CD14-positive monocyte (primary cell): ENCODE data around the gene ZNF682. TPM values are rescaled to one million over a fixed set of nuclear protein-coding genes. Genes with fewer than 3 reads are reported as not detected.
"Not testable (repeated sequence)": the region's sequence is repeated elsewhere in the genome, so short reads cannot be mapped to it uniquely, and the experiment has no call there.

Experiments used
- DNase-seq, 3 donors: peaks; one replicate each; pipeline ENCODE4 v3.0.0-alpha.2; 2011 to 2022
- H2AFZ ChIP-seq: 2 replicates; pipeline ENCODE4 v1.6.0; 2012; ENCODE audit warnings: mild to moderate bottlenecking, low read depth, low read length, inconsistent platforms; ENCODE audit not compliant: insufficient read depth, poor library complexity, severe bottlenecking
- H3K27ac ChIP-seq, 2 donors: 1 replicate in 1 of 2; 2 replicates in 1 of 2; pipeline ENCODE4 v1.5.1; 2012 to 2013; ENCODE audit warnings: low read length in 2 of 2, control low read depth in 1 of 2, inconsistent platforms in 1 of 2, low read depth in 1 of 2, mild to moderate bottlenecking in 1 of 2
- H3K27me3 ChIP-seq, 2 donors: one replicate each; pipeline versions ENCODE4 v1.6.0 to v1.6.1; 2011 to 2013; ENCODE audit warnings: low read length in 2 of 2; ENCODE audit not compliant: control insufficient read depth in 2 of 2, insufficient read depth in 2 of 2
- H3K36me3 ChIP-seq, 2 donors: replicated peaks in 1 of 2; 1 replicate in 1 of 2; 2 replicates in 1 of 2; pipeline versions ENCODE4 v1.5.1 to v1.6.1; 2012 to 2013; ENCODE audit warnings: low read length in 2 of 2, control low read depth in 1 of 2, inconsistent platforms in 1 of 2, mild to moderate bottlenecking in 1 of 2; ENCODE audit not compliant: insufficient read depth in 2 of 2, control insufficient read depth in 1 of 2
- H3K4me1 ChIP-seq, 2 donors: 1 replicate in 1 of 2; 2 replicates in 1 of 2; pipeline versions ENCODE4 v1.5.1 to v1.6.1; 2012 to 2013; ENCODE audit warnings: low read length in 2 of 2, control low read depth in 1 of 2, inconsistent platforms in 1 of 2, mild to moderate bottlenecking in 1 of 2, moderate library complexity in 1 of 2; ENCODE audit not compliant: insufficient read depth in 2 of 2, control insufficient read depth in 1 of 2
- H3K4me2 ChIP-seq: replicated peaks from 2 replicates; pipeline ENCODE3; 2012; ENCODE audit warnings: low read length, moderate library complexity, mild to moderate bottlenecking; ENCODE audit not compliant: poor library complexity, severe bottlenecking; ENCODE audit errors: extremely low read depth
- H3K4me3 ChIP-seq, 3 experiments: fragments of 200-600 bp in 1 of 3; sonication (generic) in 1 of 3; replicated peaks in 1 of 3; 1 replicate in 2 of 3; 2 replicates in 1 of 3; pipeline ENCODE4 v1.5.1; 2011 to 2013; ENCODE audit warnings: low read length in 3 of 3, mild to moderate bottlenecking in 3 of 3, control low read depth in 2 of 3, low read depth in 2 of 3, inconsistent platforms in 1 of 3, moderate library complexity in 1 of 3
- H3K79me2 ChIP-seq: 2 replicates; pipeline ENCODE4 v1.6.0; 2012; ENCODE audit warnings: mild to moderate bottlenecking, control low read depth, inconsistent platforms, low read length, moderate library complexity; ENCODE audit not compliant: insufficient read depth
- H3K9ac ChIP-seq: 2 replicates; pipeline ENCODE4 v1.6.0; 2017; ENCODE audit warnings: low read length, mild to moderate bottlenecking; ENCODE audit not compliant: insufficient read depth, poor library complexity, severe bottlenecking
- H3K9me3 ChIP-seq, 2 donors: replicated peaks in 1 of 2; 1 replicate in 1 of 2; 2 replicates in 1 of 2; pipeline versions ENCODE4 v1.5.1 to v1.6.1; 2012 to 2013; ENCODE audit warnings: low read length in 2 of 2, control low read depth in 1 of 2; ENCODE audit not compliant: control insufficient read depth in 1 of 2, insufficient read depth in 1 of 2
- H4K20me1 ChIP-seq: 2 replicates; pipeline ENCODE4 v1.6.0; 2012; ENCODE audit warnings: mild to moderate bottlenecking, low read length, control low read depth, moderate library complexity; ENCODE audit not compliant: insufficient read depth
- H3K27ac Mint-ChIP-seq, 7 donors: one replicate each; pipeline ENCODE4 v1.8.0; 2020; ENCODE audit warnings: mild to moderate bottlenecking in 7 of 7, mixed read lengths in 7 of 7, moderate library complexity in 6 of 7, inconsistent platforms in 2 of 7
- H3K27me3 Mint-ChIP-seq, 3 donors: one replicate each; pipeline ENCODE4 v1.8.0; 2021 to 2022; ENCODE audit warnings: low read depth in 3 of 3, mild to moderate bottlenecking in 3 of 3, mixed read lengths in 3 of 3, moderate library complexity in 3 of 3, inconsistent platforms in 1 of 3
- H3K36me3 Mint-ChIP-seq, 2 donors: one replicate each; pipeline ENCODE4 v1.8.0; 2020; ENCODE audit warnings: mixed read lengths in 2 of 2, inconsistent platforms in 1 of 2, mild to moderate bottlenecking in 1 of 2
- H3K4me1 Mint-ChIP-seq: one replicate; pipeline ENCODE4 v1.8.0; 2020; ENCODE audit warnings: mild to moderate bottlenecking, mixed read lengths
- H3K4me3 Mint-ChIP-seq, 2 donors: one replicate each; pipeline ENCODE4 v1.8.0; 2020; ENCODE audit warnings: mild to moderate bottlenecking in 2 of 2, mixed read lengths in 2 of 2, moderate library complexity in 1 of 2
- H3K9me3 Mint-ChIP-seq, 7 donors: one replicate each; pipeline ENCODE4 v1.8.0; 2020 to 2022; ENCODE audit warnings: mixed read lengths in 7 of 7, mild to moderate bottlenecking in 6 of 7, moderate library complexity in 6 of 7, inconsistent platforms in 2 of 7
- WGBS: methylation state at CpG from one replicate; pipeline ENCODE4 v1.1.5; 2013; ENCODE audit warnings: missing lambda C conversion rate; ENCODE audit not compliant: insufficient coverage; 5-methylcytosine and 5-hydroxymethylcytosine counted together
- intact Hi-C, 2 donors: fragments of 100-400 bp; cut with micrococcal nuclease; formaldehyde crosslinking; loops; one replicate each; pipeline versions ENCODE4 v1.15.0 to v1.15.1; 2023
- polyA plus RNA-seq, 3 donors: library from polyadenylated mRNA; depleted of rRNA in 1 of 3; unstranded in 2 of 3; stranded (reverse) in 1 of 3; fragments of 300-500 nt in 2 of 3; fragments of >200 nt in 1 of 3; fragmentation: Illumina TruSeq in 2 of 3; gene quantifications; 1 replicate in 2 of 3; 2 replicates in 1 of 3; pipeline ENCODE4 v1.2.3, GENCODE V29; 2012 to 2021
- TF ChIP-seq, protein P1 (sequence below): fragments of 200-600 bp; IDR thresholded peaks from one replicate; pipeline ENCODE4 v1.8.0; 2022; ENCODE audit warnings: antibody characterized with exemption, mild to moderate bottlenecking

ZNF682 gene
- polyA plus RNA-seq, 3 donors: 0.48 to 1.7 TPM; not detected in 1

DNA sequence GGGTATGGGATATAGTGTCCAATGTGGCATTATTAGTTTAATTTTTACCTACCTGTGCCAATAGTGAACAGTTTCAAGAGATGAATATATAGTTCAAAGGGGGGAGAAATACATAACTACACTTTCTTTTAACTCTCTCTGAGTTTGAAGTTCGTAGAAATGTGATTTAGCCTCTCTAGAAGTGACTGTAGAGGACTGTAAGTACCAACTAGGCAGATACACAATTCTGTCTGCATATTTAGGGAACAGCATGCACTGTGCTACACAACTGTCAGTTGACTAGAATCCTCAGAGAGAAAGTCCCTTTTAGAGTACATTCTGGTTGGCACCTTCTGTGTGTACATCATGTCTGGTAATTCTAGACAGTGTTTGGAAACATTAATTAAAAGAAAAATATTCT, 21.0 kb upstream of the ZNF682 start:
- Histone ChIP-seq H3K4me1 (no peaks in the 10 kb centered on the region), H3K9me3 (peaks cover 7 to 17% of the 10 kb centered on the region in 2 donors), H3K36me3 (no peaks in the 10 kb centered on the region), H3K4me2 (no peak overlapping the region), H3K4me3 (no peak overlapping the region), H3K27me3 (no peaks in the 10 kb centered on the region), H4K20me1 (no peaks in the 10 kb centered on the region), H3K9ac (no peak overlapping the region), H3K27ac (no peak overlapping the region), H2AFZ (no peak overlapping the region), H3K79me2 (no peaks in the 10 kb centered on the region)
- TF ChIP-seq, protein P1, sequence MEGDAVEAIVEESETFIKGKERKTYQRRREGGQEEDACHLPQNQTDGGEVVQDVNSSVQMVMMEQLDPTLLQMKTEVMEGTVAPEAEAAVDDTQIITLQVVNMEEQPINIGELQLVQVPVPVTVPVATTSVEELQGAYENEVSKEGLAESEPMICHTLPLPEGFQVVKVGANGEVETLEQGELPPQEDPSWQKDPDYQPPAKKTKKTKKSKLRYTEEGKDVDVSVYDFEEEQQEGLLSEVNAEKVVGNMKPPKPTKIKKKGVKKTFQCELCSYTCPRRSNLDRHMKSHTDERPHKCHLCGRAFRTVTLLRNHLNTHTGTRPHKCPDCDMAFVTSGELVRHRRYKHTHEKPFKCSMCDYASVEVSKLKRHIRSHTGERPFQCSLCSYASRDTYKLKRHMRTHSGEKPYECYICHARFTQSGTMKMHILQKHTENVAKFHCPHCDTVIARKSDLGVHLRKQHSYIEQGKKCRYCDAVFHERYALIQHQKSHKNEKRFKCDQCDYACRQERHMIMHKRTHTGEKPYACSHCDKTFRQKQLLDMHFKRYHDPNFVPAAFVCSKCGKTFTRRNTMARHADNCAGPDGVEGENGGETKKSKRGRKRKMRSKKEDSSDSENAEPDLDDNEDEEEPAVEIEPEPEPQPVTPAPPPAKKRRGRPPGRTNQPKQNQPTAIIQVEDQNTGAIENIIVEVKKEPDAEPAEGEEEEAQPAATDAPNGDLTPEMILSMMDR: no peak
- Mint-ChIP-seq H3K4me3 (no peak overlapping the region), H3K9me3 (peaks cover 15 to 45% (median 36%) of the 10 kb centered on the region in 7 donors), H3K27me3 (no peaks in the 10 kb centered on the region), H3K36me3 (no peaks in the 10 kb centered on the region), H3K27ac (no peak overlapping the region), H3K4me1 (no peaks in the 10 kb centered on the region)
- intact Hi-C loops: no loop called here
- no CpG with 5 or more reads among the region's 1 CpG for WGBS
- no peak for DNase-seq

DNA sequence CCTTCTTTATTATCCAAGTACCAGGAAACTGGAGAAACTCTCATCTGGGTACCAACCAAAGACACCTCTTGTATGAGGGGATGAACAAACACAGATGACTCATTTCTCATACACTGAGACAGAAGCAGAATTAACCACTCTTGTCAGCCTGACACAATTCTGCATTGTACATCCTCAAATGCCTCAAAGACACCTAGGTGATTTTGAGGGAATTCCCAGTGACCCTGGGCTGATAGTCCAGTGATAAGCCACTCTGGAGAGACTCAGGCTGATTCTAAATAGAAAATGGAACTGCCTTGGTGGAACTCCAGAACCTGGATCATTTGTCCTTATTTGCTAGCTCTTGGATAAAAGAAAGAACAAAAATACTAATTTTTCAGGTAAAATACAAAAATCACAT, 19.4 kb upstream of the ZNF682 start:
- intact Hi-C loops, H3K36me3 Mint-ChIP-seq, H3K27me3 Mint-ChIP-seq, H3K4me1 ChIP-seq, H4K20me1 ChIP-seq, H3K4me2 ChIP-seq, H3K4me3 Mint-ChIP-seq, H3K4me3 ChIP-seq, H3K27ac ChIP-seq, H3K79me2 ChIP-seq, H3K4me1 Mint-ChIP-seq, H3K36me3 ChIP-seq, H3K27me3 ChIP-seq, DNase-seq, H2AFZ ChIP-seq, H3K27ac Mint-ChIP-seq, H3K9ac ChIP-seq: not testable (repeated sequence)
- H3K9me3 Mint-ChIP-seq: peaks cover 10 to 43% (median 34%) of the 10 kb centered on the region in 7 donors
- H3K9me3 ChIP-seq: peaks cover 10 to 13% of the 10 kb centered on the region in 2 donors
